HEK293 (cell line): ENCODE measurements around the gene SBNO2.

Source experiments
- CTCF ChIA-PET: fragments of 350-600 bp; formaldehyde crosslinking; extraction: SDS; loops from one replicate; lab custom pipeline; 2021; ENCODE audit warnings: antibody characterized with exemption; lab: Yijun Ruan, JAX
- POLR2A ChIA-PET: fragments of 300-600 bp; formaldehyde crosslinking; extraction: SDS; loops from one replicate; lab custom pipeline; 2020; ENCODE audit warnings: antibody characterized with exemption, inconsistent platforms; lab: Yijun Ruan, JAX
- H3K27ac ChIP-seq: fragments of 200-500 bp; sonication (Bioruptor generic); 2 replicates; pipeline ENCODE4 v1.5.1; 2014; ENCODE audit warnings: low read depth, low read length, control low read depth, inconsistent platforms; ENCODE audit errors: extremely low read depth
- H3K36me3 ChIP-seq, 2 experiments: fragments of 200-500 bp in 1 of 2; sonication (Bioruptor generic) in 1 of 2; 1 replicate in 1 of 2; 2 replicates in 1 of 2; pipeline ENCODE4 v1.5.1; 2014 to 2017; ENCODE audit warnings: inconsistent platforms in 2 of 2, low read length in 2 of 2; ENCODE audit not compliant: control insufficient read depth in 2 of 2, insufficient read depth in 1 of 2
- H3K4me1 ChIP-seq: fragments of 200-500 bp; sonication (Bioruptor generic); 2 replicates; pipeline ENCODE4 v1.5.1; 2014; ENCODE audit warnings: mild to moderate bottlenecking, low read length, inconsistent platforms; ENCODE audit not compliant: control insufficient read depth, insufficient read depth
- H3K4me3 ChIP-seq: 2 replicates; pipeline ENCODE4 v1.5.1; 2011; ENCODE audit warnings: low read depth, mild to moderate bottlenecking, control low read depth, low read length, moderate library complexity
- H3K9me3 ChIP-seq: fragments of 200-500 bp; sonication (Bioruptor generic); 2 replicates; pipeline ENCODE4 v1.5.1; 2014; ENCODE audit warnings: low read depth, low read length, inconsistent platforms; ENCODE audit not compliant: control insufficient read depth, insufficient read depth
- AEBP2 ChIP-seq: fragments of 450-650 bp; formaldehyde crosslinking; IDR thresholded peaks from 2 replicates; pipeline ENCODE4 v1.5.1; 2016; ENCODE audit warnings: missing biosample characterization, missing genetic modification characterization, borderline replicate concordance
- ATF2 ChIP-seq: fragments of 450-650 bp; formaldehyde crosslinking; IDR thresholded peaks from 2 replicates; pipeline ENCODE4 v1.5.1; 2016; ENCODE audit warnings: missing biosample characterization, missing genetic modification characterization, low read depth
- ELK4 ChIP-seq: IDR thresholded peaks from 2 replicates; pipeline ENCODE4 v1.6.1; 2011; ENCODE audit warnings: mild to moderate bottlenecking, low read depth, low read length, borderline replicate concordance
- GLIS1 ChIP-seq: fragments of 450-650 bp; formaldehyde crosslinking; IDR thresholded peaks from 2 replicates; pipeline ENCODE4 v1.5.1; 2016; ENCODE audit warnings: missing biosample characterization, missing genetic modification characterization
- HOXA7 ChIP-seq: sonication (generic); formaldehyde crosslinking; IDR thresholded peaks from 2 replicates; pipeline ENCODE4 v1.8.1; 2022; ENCODE audit warnings: missing genetic modification reagents, borderline replicate concordance
- HOXD13 ChIP-seq: sonication (generic); formaldehyde crosslinking; IDR thresholded peaks from 2 replicates; pipeline ENCODE4 v1.8.0; 2022; ENCODE audit warnings: missing genetic modification reagents, borderline replicate concordance
- KLF7 ChIP-seq: fragments of 450-650 bp; formaldehyde crosslinking; IDR thresholded peaks from 2 replicates; pipeline ENCODE4 v1.5.1; 2016; ENCODE audit warnings: missing biosample characterization, missing genetic modification characterization, borderline replicate concordance
- MYNN ChIP-seq: fragments of 450-650 bp; formaldehyde crosslinking; IDR thresholded peaks from 2 replicates; pipeline ENCODE4 v1.5.1; 2016; ENCODE audit warnings: missing biosample characterization, missing genetic modification characterization, borderline replicate concordance
- MZF1 ChIP-seq: fragments of 450-650 bp; formaldehyde crosslinking; IDR thresholded peaks from 2 replicates; pipeline ENCODE4 v1.5.1; 2017; ENCODE audit warnings: missing biosample characterization, missing genetic modification characterization, borderline replicate concordance
- OSR2 ChIP-seq: fragments of 450-650 bp; formaldehyde crosslinking; IDR thresholded peaks from 2 replicates; pipeline ENCODE4 v1.5.1; 2016; ENCODE audit warnings: missing biosample characterization, missing genetic modification characterization
- REPIN1 ChIP-seq: fragments of 450-650 bp; formaldehyde crosslinking; IDR thresholded peaks from 2 replicates; pipeline ENCODE4 v1.5.1; 2017; ENCODE audit warnings: missing biosample characterization, missing genetic modification characterization, low read depth
- ZBTB49 ChIP-seq: fragments of 450-650 bp; formaldehyde crosslinking; IDR thresholded peaks from 2 replicates; pipeline ENCODE4 v1.5.1; 2016; ENCODE audit warnings: missing biosample characterization, missing genetic modification characterization, low read depth
- ZBTB7A ChIP-seq: fragments of 450-650 bp; formaldehyde crosslinking; IDR thresholded peaks from 2 replicates; pipeline ENCODE4 v1.5.1; 2016; ENCODE audit warnings: low read depth, missing biosample characterization, missing genetic modification characterization
- ZFP69B ChIP-seq: fragments of 450-650 bp; formaldehyde crosslinking; IDR thresholded peaks from 2 replicates; pipeline ENCODE4 v1.5.1; 2016; ENCODE audit warnings: missing biosample characterization, missing genetic modification characterization
- ZNF133 ChIP-seq: fragments of 450-650 bp; formaldehyde crosslinking; IDR thresholded peaks from 2 replicates; pipeline ENCODE4 v1.5.1; 2016; ENCODE audit warnings: missing biosample characterization, missing genetic modification characterization
- ZNF148 ChIP-seq: fragments of 450-650 bp; formaldehyde crosslinking; IDR thresholded peaks from 2 replicates; pipeline ENCODE4 v1.5.0; 2017; ENCODE audit warnings: missing biosample characterization, missing genetic modification characterization, borderline replicate concordance
- ZNF18 ChIP-seq: fragments of 450-650 bp; formaldehyde crosslinking; IDR thresholded peaks from 2 replicates; pipeline ENCODE4 v1.5.1; 2016; ENCODE audit warnings: missing biosample characterization, missing genetic modification characterization
- ZNF184 ChIP-seq: fragments of 450-650 bp; IDR thresholded peaks from 2 replicates; pipeline ENCODE4 v1.5.1; 2018; ENCODE audit warnings: missing biosample characterization, mild to moderate bottlenecking, missing genetic modification characterization
- ZNF221 ChIP-seq: fragments of 450-650 bp; formaldehyde crosslinking; IDR thresholded peaks from 2 replicates; pipeline ENCODE4 v1.5.1; 2017; ENCODE audit warnings: missing biosample characterization, missing genetic modification characterization, borderline replicate concordance
- ZNF311 ChIP-seq: fragments of 450-650 bp; formaldehyde crosslinking; IDR thresholded peaks from 2 replicates; pipeline ENCODE4 v1.5.1; 2017; ENCODE audit warnings: missing biosample characterization, missing genetic modification characterization, borderline replicate concordance
- ZNF548 ChIP-seq: fragments of 450-650 bp; formaldehyde crosslinking; IDR thresholded peaks from 2 replicates; pipeline ENCODE4 v1.5.1; 2016; ENCODE audit warnings: missing biosample characterization, missing genetic modification characterization
- ZNF549 ChIP-seq: fragments of 450-650 bp; IDR thresholded peaks from 2 replicates; pipeline ENCODE4 v1.5.1; 2018; ENCODE audit warnings: missing biosample characterization, missing genetic modification characterization, mild to moderate bottlenecking, inconsistent platforms, moderate library complexity
- ZNF701 ChIP-seq: fragments of 450-650 bp; formaldehyde crosslinking; IDR thresholded peaks from 2 replicates; pipeline ENCODE4 v1.5.1; 2016; ENCODE audit warnings: missing biosample characterization, missing genetic modification characterization
- ZNF768 ChIP-seq: fragments of 450-650 bp; formaldehyde crosslinking; IDR thresholded peaks from 2 replicates; pipeline ENCODE4 v1.5.1; 2018; ENCODE audit warnings: missing biosample characterization, mild to moderate bottlenecking, missing genetic modification characterization

Gene SBNO2

GRCh38 chr19:1123885-1124677 lies 50.0 kb downstream of the SBNO2 start (continued):
- TF ChIP-seq KLF7 (tag by site-specific recombination) (no peak), MYNN (tag by site-specific recombination) (no peak), ZNF148 (tag by site-specific recombination) (no peak), ZNF549 (tag by site-specific recombination) (no peak), ZBTB49 (no peak), GLIS1 (tag by site-specific recombination) (peak; percentile 27), OSR2 (no peak), ZNF311 (no peak)

- TF ChIP-seq MZF1 (tag by site-specific recombination) (no peak), ZBTB7A (tag by site-specific recombination) (no peak), ZNF548 (tag by site-specific recombination) (no peak), ATF2 (tag by site-specific recombination) (no peak), HOXD13 (CRISPR knock-in tag) (no peak), ZNF133 (tag by site-specific recombination) (no peak), ZNF701 (no peak), ELK4 (no peak), ZNF184 (tag by site-specific recombination) (no peak), HOXA7 (CRISPR knock-in tag) (no peak), ZNF18 (tag by site-specific recombination) (no peak), ZNF768 (tag by site-specific recombination) (no peak), ZFP69B (no peak), ZNF221 (tag by site-specific recombination) (no peak), REPIN1 (tag by site-specific recombination) (no peak), AEBP2 (tag by site-specific recombination) (no peak)
- Histone ChIP-seq H3K27ac (no peak overlapping the region), H3K9me3 (no peaks in the 10 kb centered on the region), H3K4me1 (no peaks in the 10 kb centered on the region), H3K36me3 (peaks cover 7 to 56% of the 10 kb centered on the region in 2 experiments; a peak in 2 of 3 replicates), H3K4me3 (no peak overlapping the region)
- ChIA-PET CTCF (interaction anchor here (1.0 to 1.1 kb wide), 2 partner anchors 64 to 117 kb away, joined by 3 read pairs; no protein-coding TSS in a partner anchor), POLR2A (interaction anchor here (1.0 kb wide), 2 partner anchors 64 to 145 kb away, joined by 4 read pairs; partner anchors contain the start of gene CIRBP)
Measured at GRCh38 chr19:1123381-1123780, 50.7 kb downstream of the SBNO2 start.
